A673 (cell line): Measurements from ENCODE around the gene ZNF821.

Experiments
- EZH2 ChIP-seq: fragments of 200-600 bp; sonication (generic); IDR thresholded peaks from 2 replicates; pipeline ENCODE4 v1.6.1; 2017; ENCODE audit warnings: borderline replicate concordance, low read depth, mild to moderate bottlenecking, mixed read lengths, antibody characterized with exemption, low read length; ENCODE audit not compliant: poor library complexity, severe bottlenecking
- TF ChIP-seq, protein P1 (sequence below): fragments of 300-800, 200-600 bp; sonication (generic); conservative IDR thresholded peaks from 2 replicates; pipeline ENCODE4 v1.5.1; 2017; ENCODE audit warnings: low read depth, mild to moderate bottlenecking, antibody characterized with exemption, low read length, moderate library complexity, mixed read lengths

DNA sequence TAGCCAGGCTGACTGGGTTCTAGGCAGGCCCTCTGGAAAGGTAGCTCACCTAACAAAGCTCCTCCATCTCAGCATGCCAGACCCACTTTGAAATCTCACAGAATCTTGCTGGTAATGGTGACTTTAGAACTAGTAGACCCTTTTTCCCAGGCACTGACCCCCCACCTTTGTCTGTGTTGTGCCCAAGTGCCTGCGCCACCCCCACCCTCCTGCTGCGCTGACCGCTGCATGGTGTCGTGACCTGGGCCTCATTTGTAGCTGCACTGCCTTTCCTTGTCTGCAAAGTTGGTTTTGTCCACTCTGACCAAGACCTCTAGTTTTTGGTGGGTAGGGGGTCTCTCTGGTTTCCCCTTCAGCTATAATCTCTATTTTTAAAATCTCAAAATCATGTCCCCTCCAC, 31.4 kb downstream of the ZNF821 start:
- TF ChIP-seq, protein P1, sequence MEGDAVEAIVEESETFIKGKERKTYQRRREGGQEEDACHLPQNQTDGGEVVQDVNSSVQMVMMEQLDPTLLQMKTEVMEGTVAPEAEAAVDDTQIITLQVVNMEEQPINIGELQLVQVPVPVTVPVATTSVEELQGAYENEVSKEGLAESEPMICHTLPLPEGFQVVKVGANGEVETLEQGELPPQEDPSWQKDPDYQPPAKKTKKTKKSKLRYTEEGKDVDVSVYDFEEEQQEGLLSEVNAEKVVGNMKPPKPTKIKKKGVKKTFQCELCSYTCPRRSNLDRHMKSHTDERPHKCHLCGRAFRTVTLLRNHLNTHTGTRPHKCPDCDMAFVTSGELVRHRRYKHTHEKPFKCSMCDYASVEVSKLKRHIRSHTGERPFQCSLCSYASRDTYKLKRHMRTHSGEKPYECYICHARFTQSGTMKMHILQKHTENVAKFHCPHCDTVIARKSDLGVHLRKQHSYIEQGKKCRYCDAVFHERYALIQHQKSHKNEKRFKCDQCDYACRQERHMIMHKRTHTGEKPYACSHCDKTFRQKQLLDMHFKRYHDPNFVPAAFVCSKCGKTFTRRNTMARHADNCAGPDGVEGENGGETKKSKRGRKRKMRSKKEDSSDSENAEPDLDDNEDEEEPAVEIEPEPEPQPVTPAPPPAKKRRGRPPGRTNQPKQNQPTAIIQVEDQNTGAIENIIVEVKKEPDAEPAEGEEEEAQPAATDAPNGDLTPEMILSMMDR, result no peak
- no peak for TF ChIP-seq EZH2
